ENCODE results near the gene LVRN. TPM values are rescaled to one million over a fixed set of nuclear protein-coding genes. Genes with fewer than 3 reads are reported as not detected.

The LVRN gene
- total and polyA plus RNA-seq, 2 donors from 2014 or later, result not detected

DNA sequence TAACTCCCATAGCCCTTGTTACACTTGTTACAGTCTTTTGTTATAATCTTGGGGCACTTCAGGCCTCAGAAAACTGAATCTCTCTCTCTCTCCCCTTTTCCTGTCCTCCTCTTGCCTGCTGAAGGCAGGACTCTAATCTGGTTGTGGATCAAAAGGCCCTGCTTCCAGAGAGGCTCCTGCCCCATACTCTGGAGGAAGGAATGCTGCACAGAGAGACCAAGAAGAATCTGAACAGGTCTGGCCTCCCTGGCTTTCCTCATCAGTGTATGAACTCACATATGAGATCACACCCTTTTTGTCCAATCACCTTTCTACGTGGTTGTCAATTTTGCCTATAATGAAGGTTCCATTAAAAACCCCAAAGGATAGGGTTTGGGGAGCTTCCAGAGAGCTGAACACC is 26.2 kb upstream of the LVRN start:
- Histone ChIP-seq H3K27me3 (ENCODE audit: control insufficient read depth, insufficient read depth, low read length) (no peaks in the 10 kb centered on the region), H3K27ac (ENCODE audit: low read depth in 2 of 2, low read length in 2 of 2) (no peak overlapping the region), H3K9me3 (ENCODE audit: control insufficient read depth in 2 of 3, insufficient read depth in 1 of 3, low read length in 3 of 3) (no peaks in the 10 kb centered on the region), H3K36me3 (ENCODE audit: control insufficient read depth in 2 of 3, insufficient read depth in 3 of 3, low read length in 3 of 3) (no peaks in the 10 kb centered on the region), H3K4me1 (ENCODE audit: control insufficient read depth in 2 of 3, insufficient read depth in 2 of 3, low read depth in 1 of 3, low read length in 3 of 3) (no peaks in the 10 kb centered on the region), H3K4me3 (ENCODE audit: low read length in 3 of 3) (no peak overlapping the region), H3K9ac (ENCODE audit: low read length in 3 of 3) (no peak overlapping the region)
- TF ChIP-seq, protein P1, sequence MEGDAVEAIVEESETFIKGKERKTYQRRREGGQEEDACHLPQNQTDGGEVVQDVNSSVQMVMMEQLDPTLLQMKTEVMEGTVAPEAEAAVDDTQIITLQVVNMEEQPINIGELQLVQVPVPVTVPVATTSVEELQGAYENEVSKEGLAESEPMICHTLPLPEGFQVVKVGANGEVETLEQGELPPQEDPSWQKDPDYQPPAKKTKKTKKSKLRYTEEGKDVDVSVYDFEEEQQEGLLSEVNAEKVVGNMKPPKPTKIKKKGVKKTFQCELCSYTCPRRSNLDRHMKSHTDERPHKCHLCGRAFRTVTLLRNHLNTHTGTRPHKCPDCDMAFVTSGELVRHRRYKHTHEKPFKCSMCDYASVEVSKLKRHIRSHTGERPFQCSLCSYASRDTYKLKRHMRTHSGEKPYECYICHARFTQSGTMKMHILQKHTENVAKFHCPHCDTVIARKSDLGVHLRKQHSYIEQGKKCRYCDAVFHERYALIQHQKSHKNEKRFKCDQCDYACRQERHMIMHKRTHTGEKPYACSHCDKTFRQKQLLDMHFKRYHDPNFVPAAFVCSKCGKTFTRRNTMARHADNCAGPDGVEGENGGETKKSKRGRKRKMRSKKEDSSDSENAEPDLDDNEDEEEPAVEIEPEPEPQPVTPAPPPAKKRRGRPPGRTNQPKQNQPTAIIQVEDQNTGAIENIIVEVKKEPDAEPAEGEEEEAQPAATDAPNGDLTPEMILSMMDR (IDR thresholded peaks at IDR 0.05; ENCODE audit: borderline replicate concordance, extremely low read depth, insufficient read depth), result no peak
- DNase-seq (no peak), FAIRE-seq (no peak)
- intact Hi-C loops (cut with DNase I), result no loop called here

DNA sequence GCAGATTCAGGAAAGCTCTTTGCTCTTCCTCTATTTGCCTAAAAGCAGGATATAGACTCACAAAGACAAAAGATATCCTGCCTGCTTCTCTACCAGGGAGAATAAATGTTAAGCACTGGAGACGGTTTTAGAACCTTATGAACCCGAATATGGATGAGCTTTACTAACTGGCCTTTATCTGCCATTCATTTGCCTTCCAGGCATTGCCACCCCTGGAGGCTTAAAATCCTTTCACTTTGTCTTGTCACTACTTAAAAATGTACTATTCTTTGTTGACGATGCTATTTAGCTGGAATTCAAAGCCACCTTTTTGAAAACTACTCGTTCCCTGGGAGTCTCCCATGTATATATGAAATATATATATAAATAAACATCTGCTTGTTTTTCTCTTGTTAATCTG is 23.2 kb upstream of the LVRN start:
- DNase-seq (no peak), FAIRE-seq (no peak)
- Histone ChIP-seq H3K9me3 (ENCODE audit: control insufficient read depth in 2 of 3, insufficient read depth in 1 of 3, low read length in 3 of 3) (no peaks in the 10 kb centered on the region), H3K4me1 (ENCODE audit: control insufficient read depth in 2 of 3, insufficient read depth in 2 of 3, low read depth in 1 of 3, low read length in 3 of 3) (no peaks in the 10 kb centered on the region), H3K4me3 (ENCODE audit: low read length in 3 of 3) (no peak overlapping the region), H3K9ac (ENCODE audit: low read length in 3 of 3) (no peak overlapping the region), H3K27ac (ENCODE audit: low read depth in 2 of 2, low read length in 2 of 2) (no peak overlapping the region), H3K36me3 (ENCODE audit: control insufficient read depth in 2 of 3, insufficient read depth in 3 of 3, low read length in 3 of 3) (no peaks in the 10 kb centered on the region), H3K27me3 (ENCODE audit: control insufficient read depth, insufficient read depth, low read length) (no peaks in the 10 kb centered on the region)
- intact Hi-C loops (cut with DNase I), result no loop called here
- TF ChIP-seq, protein P1 (IDR thresholded peaks at IDR 0.05; ENCODE audit: borderline replicate concordance, extremely low read depth, insufficient read depth), result no peak

DNA sequence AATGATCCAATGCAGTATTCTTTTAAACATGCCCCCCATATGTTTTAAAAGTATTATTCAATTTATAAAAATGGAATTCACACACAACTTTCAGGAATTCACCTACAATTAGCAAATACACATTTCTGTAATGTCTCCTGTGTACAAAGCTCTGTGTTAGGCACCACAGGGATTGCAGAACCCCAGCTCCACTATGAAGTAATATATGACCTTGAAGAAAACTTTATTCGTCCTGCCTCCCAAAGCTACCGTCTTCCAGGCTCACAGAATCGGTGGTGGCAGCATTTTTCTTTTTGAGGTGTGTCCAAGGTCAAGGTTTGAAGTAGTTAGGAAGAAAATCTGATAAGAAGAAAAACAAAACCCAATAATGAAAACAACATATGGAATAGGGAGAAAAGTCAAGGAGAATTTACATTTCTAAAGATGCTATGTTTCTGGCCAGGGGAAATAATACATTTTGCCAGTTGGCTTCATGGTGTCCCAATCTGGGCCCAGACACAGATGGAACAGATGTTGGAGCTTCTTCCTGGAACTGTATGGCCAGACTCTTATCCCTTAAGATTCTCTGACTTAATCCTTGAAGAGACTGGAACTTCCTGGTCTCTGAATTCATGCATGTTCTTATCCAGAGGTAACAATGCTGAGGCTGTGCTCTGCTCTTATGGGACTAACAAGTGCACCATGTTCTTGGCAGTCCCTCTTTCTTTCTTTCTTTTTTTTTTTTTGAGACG is 22.0 kb upstream of the LVRN start:
- no peaks in the 10 kb centered on the region for H3K4me1 ChIP-seq (ENCODE audit: control insufficient read depth in 2 of 3, insufficient read depth in 2 of 3, low read depth in 1 of 3, low read length in 3 of 3)
- intact Hi-C loops (cut with DNase I), result no loop called here
- no peak overlapping the region for H3K4me3 ChIP-seq (ENCODE audit: low read length in 3 of 3)
- TF ChIP-seq, protein P1 (IDR thresholded peaks at IDR 0.05; ENCODE audit: borderline replicate concordance, extremely low read depth, insufficient read depth), result no peak
- no peaks in the 10 kb centered on the region for H3K36me3 ChIP-seq (ENCODE audit: control insufficient read depth in 2 of 3, insufficient read depth in 3 of 3, low read length in 3 of 3)
- H3K9ac ChIP-seq (ENCODE audit: low read length in 3 of 3), result no peak overlapping the region
- DNase-seq, result no peak
- H3K27ac ChIP-seq (ENCODE audit: low read depth in 2 of 2, low read length in 2 of 2), result no peak overlapping the region
- no peak for FAIRE-seq
- no peaks in the 10 kb centered on the region for H3K9me3 ChIP-seq (ENCODE audit: control insufficient read depth in 2 of 3, insufficient read depth in 1 of 3, low read length in 3 of 3)
- H3K27me3 ChIP-seq (ENCODE audit: control insufficient read depth, insufficient read depth, low read length), result no peaks in the 10 kb centered on the region

Data from kidney (tissue), 14 donors.